Neural progenitor cell (in vitro differentiated cells): ENCODE data around the gene PRMT9. TPM values are rescaled to one million over a fixed set of nuclear protein-coding genes. Genes with fewer than 3 reads are reported as not detected.

Experiments
- DNase-seq: peaks from one replicate; pipeline ENCODE4 v3.0.0-alpha.2; 2016; ENCODE audit warnings: low spot score
- H2AFZ ChIP-seq: fragments of 200-600 bp; sonication (generic); replicated peaks from 2 replicates; pipeline ENCODE4 v1.6.1; 2016; ENCODE audit warnings: antibody characterized with exemption
- H3F3A ChIP-seq: fragments of 200-600 bp; sonication (generic); 2 replicates; pipeline ENCODE4 v1.6.1; 2016; ENCODE audit warnings: antibody characterized with exemption, low read depth
- H3K27ac ChIP-seq: fragments of 200-600 bp; sonication (generic); 2 replicates; pipeline ENCODE4 v1.5.1; 2016; ENCODE audit warnings: mild to moderate bottlenecking
- H3K27me3 ChIP-seq: fragments of 200-600 bp; sonication (generic); 2 replicates; pipeline ENCODE4 v1.6.1; 2016; ENCODE audit warnings: mild to moderate bottlenecking, moderate library complexity
- H3K36me3 ChIP-seq: fragments of 200-600 bp; sonication (generic); 2 replicates; pipeline ENCODE4 v1.5.1; 2016
- H3K4me1 ChIP-seq: fragments of 200-600 bp; sonication (generic); 2 replicates; pipeline ENCODE4 v1.6.1; 2016; ENCODE audit warnings: mixed run types
- H3K4me2 ChIP-seq: fragments of 200-600 bp; sonication (generic); 2 replicates; pipeline ENCODE4 v1.6.1; 2016
- H3K4me3 ChIP-seq: fragments of 200-600 bp; sonication (generic); 2 replicates; pipeline ENCODE4 v1.5.1; 2016
- H3K79me2 ChIP-seq: fragments of 200-600 bp; sonication (generic); 2 replicates; pipeline ENCODE4 v1.6.1; 2016; ENCODE audit warnings: low read depth
- H3K9ac ChIP-seq: fragments of 200-600 bp; sonication (generic); 2 replicates; pipeline ENCODE4 v1.6.1; 2016
- H3K9me3 ChIP-seq: fragments of 200-600 bp; sonication (generic); 2 replicates; pipeline ENCODE4 v1.5.1; 2016; ENCODE audit warnings: low read depth
- H4K20me1 ChIP-seq: fragments of 200-600 bp; sonication (generic); 2 replicates; pipeline ENCODE4 v1.6.1; 2016; ENCODE audit warnings: low read depth
- H3K27ac Mint-ChIP-seq: 3 replicates; pipeline ENCODE4 v1.8.0; 2021; ENCODE audit warnings: mixed read lengths
- H3K27me3 Mint-ChIP-seq: 2 replicates; pipeline ENCODE4 v1.8.0; 2022; ENCODE audit warnings: low read depth, mild to moderate bottlenecking, inconsistent platforms, moderate library complexity, mixed read lengths; ENCODE audit not compliant: insufficient read depth
- H3K36me3 Mint-ChIP-seq: 3 replicates; pipeline ENCODE4 v1.8.0; 2021; ENCODE audit warnings: mixed read lengths
- H3K4me1 Mint-ChIP-seq: 3 replicates; pipeline ENCODE4 v1.8.0; 2021; ENCODE audit warnings: mixed read lengths
- H3K4me3 Mint-ChIP-seq: 3 replicates; pipeline ENCODE4 v1.8.0; 2021; ENCODE audit warnings: mild to moderate bottlenecking, moderate library complexity, mixed read lengths
- H3K9me3 Mint-ChIP-seq: 3 replicates; pipeline ENCODE4 v1.8.0; 2020; ENCODE audit warnings: mixed read lengths
- EZH2 ChIP-seq: fragments of 200-600 bp; sonication (generic); IDR thresholded peaks from 2 replicates; pipeline ENCODE4 v1.6.1; 2017; ENCODE audit warnings: antibody characterized with exemption, mild to moderate bottlenecking, moderate library complexity
- EZH2phosphoT487 ChIP-seq: fragments of 200-600 bp; sonication (generic); IDR thresholded peaks from 2 replicates; pipeline ENCODE4 v1.6.1; 2017; ENCODE audit warnings: antibody characterized with exemption
- total RNA-seq: library from RNA; depleted of rRNA; stranded (reverse); fragments of >200 nt; gene quantifications from 2 replicates; pipeline ENCODE4 v1.2.3, GENCODE V29; 2015; ENCODE audit warnings: low replicate concordance
- TF ChIP-seq, protein P1 (sequence below): fragments of 200-600 bp; sonication (generic); IDR thresholded peaks from 2 replicates; pipeline ENCODE4 v1.5.1; 2017; ENCODE audit warnings: antibody characterized with exemption, mild to moderate bottlenecking

The PRMT9 gene
- total RNA-seq, 1 donor from 2014 or later: 24.8 TPM

DNA sequence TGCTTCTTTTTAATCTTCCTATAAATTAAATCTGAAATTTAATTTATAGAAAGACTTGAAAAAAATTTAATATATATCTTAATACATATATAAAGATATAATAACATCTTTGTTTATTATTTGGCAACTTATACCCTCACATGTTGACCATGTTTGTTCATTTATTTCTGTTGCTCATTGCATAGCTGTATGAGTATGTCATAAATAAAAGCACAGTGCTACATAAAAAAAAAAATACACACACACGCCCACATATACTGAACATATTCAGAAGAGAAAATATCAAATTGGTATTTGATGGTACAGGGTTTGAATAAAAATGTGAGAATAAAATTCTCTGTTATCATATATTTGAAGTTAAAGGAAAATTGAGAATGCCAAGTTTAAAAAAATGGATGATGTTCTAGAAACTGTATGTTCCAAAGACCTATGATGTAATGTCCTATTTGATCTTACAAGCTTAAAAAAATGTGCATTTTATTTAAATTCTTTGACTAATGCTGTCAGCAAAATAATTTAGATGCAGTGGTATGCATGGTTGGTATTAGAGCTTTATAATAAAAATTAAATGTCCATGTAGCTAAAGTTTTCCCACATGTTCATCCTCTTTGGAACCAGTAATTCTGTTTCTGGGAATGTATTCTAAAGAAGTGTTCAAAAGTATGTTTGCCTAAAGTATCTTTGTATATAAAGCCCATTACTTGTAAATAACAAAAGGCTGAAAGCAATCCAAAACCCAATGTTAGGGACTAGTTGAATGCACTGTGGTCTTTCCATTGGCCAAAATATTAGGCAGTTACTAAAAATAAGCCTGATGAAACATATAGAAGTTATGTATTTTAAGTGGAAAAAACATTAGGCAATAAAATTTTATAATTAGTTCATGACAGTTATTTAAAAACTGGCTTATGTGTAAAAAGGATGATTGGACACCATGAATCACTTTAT is 53.9 kb downstream of the PRMT9 start:
- no peak overlapping the region for H3K27ac Mint-ChIP-seq
- H3K4me3 ChIP-seq: no peak overlapping the region
- H2AFZ ChIP-seq: no peak overlapping the region
- no peaks in the 10 kb centered on the region for H4K20me1 ChIP-seq
- peaks cover 19% of the 10 kb centered on the region for H3K36me3 ChIP-seq
- no peak for DNase-seq
- H3K4me3 Mint-ChIP-seq: no peak overlapping the region
- no peaks in the 10 kb centered on the region for H3K79me2 ChIP-seq
- no peaks in the 10 kb centered on the region for H3K4me1 ChIP-seq
- no peak overlapping the region for H3K27ac ChIP-seq
- H3F3A ChIP-seq: no peaks in the 10 kb centered on the region
- H3K9ac ChIP-seq: no peak overlapping the region
- no peaks in the 10 kb centered on the region for H3K27me3 ChIP-seq
- no peak overlapping the region for H3K4me2 ChIP-seq
- H3K4me1 Mint-ChIP-seq: no peaks in the 10 kb centered on the region
- peaks cover 23% of the 10 kb centered on the region for H3K36me3 Mint-ChIP-seq
- TF ChIP-seq, protein P1, sequence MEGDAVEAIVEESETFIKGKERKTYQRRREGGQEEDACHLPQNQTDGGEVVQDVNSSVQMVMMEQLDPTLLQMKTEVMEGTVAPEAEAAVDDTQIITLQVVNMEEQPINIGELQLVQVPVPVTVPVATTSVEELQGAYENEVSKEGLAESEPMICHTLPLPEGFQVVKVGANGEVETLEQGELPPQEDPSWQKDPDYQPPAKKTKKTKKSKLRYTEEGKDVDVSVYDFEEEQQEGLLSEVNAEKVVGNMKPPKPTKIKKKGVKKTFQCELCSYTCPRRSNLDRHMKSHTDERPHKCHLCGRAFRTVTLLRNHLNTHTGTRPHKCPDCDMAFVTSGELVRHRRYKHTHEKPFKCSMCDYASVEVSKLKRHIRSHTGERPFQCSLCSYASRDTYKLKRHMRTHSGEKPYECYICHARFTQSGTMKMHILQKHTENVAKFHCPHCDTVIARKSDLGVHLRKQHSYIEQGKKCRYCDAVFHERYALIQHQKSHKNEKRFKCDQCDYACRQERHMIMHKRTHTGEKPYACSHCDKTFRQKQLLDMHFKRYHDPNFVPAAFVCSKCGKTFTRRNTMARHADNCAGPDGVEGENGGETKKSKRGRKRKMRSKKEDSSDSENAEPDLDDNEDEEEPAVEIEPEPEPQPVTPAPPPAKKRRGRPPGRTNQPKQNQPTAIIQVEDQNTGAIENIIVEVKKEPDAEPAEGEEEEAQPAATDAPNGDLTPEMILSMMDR: no peak
- TF ChIP-seq EZH2phosphoT487: no peak
- TF ChIP-seq EZH2: no peak
- H3K9me3 Mint-ChIP-seq: no peaks in the 10 kb centered on the region
- no peaks in the 10 kb centered on the region for H3K9me3 ChIP-seq
- H3K27me3 Mint-ChIP-seq: peaks cover 2% of the 10 kb centered on the region

DNA sequence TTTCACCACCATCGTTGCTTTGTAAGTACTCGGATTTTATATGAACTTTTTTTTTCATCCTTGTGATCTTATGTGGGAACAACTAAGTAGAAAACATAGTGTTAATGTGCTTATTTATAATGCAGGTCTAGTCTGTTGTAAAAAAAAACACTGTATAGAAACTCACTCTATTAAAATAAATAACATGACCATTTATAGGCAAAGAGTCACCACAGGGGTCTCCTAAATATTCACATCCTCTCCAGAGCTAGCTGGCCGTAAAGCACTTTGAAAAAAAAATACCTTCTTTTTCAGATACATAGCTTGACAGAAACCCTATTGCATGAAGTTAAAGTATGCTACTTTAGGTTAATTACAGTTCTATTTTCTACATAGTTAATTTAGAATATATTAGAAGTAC is 55.5 kb downstream of the PRMT9 start:
- Mint-ChIP-seq H3K9me3 (no peaks in the 10 kb centered on the region), H3K4me3 (no peak overlapping the region), H3K4me1 (no peaks in the 10 kb centered on the region), H3K27me3 (no peaks in the 10 kb centered on the region), H3K27ac (no peak overlapping the region), H3K36me3 (peaks cover 13% of the 10 kb centered on the region)
- peaks cover 30% of the 10 kb centered on the region for H3K36me3 ChIP-seq
- H3K27ac ChIP-seq: no peak overlapping the region
- H3K9me3 ChIP-seq: no peaks in the 10 kb centered on the region
- no peaks in the 10 kb centered on the region for H3K27me3 ChIP-seq
- H3K9ac ChIP-seq: no peak overlapping the region
- H3K4me3 ChIP-seq: no peak overlapping the region
- TF ChIP-seq, protein P1: no peak
- no peak for TF ChIP-seq EZH2
- TF ChIP-seq EZH2phosphoT487: no peak
- peaks cover 6% of the 10 kb centered on the region for H4K20me1 ChIP-seq
- H3K4me2 ChIP-seq: no peak overlapping the region
- H3K4me1 ChIP-seq: no peaks in the 10 kb centered on the region
- H3F3A ChIP-seq: no peaks in the 10 kb centered on the region
- no peaks in the 10 kb centered on the region for H3K79me2 ChIP-seq
- DNase-seq: no peak
- H2AFZ ChIP-seq: no peak overlapping the region

DNA sequence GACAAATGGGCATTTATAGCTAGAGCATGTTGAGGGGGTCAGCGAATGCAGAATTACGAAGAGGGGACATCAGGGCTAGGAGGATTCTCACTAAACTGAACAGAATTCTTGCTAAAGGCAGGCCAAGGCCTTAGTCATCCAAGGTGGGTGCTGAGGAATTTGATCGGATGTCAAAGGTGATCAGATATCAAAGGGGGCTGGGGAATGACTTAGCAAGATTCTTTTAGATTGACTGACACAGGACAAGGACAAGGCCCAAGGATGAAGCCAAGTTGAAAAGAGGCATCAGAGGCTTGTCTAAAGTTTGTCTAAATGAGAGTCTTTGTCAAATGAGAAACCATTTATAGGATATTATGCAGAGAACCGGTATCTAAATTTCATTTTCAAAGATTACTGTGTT is 57.1 kb downstream of the PRMT9 start:
- no peak for DNase-seq
- Histone ChIP-seq H3K4me1 (no peaks in the 10 kb centered on the region), H4K20me1 (peaks cover 6% of the 10 kb centered on the region), H3K9me3 (no peaks in the 10 kb centered on the region), H3K9ac (no peak overlapping the region), H3K27me3 (no peaks in the 10 kb centered on the region), H3K4me3 (no peak overlapping the region), H3K36me3 (peaks cover 30% of the 10 kb centered on the region), H3F3A (no peaks in the 10 kb centered on the region), H2AFZ (no peak overlapping the region), H3K79me2 (peaks cover 9% of the 10 kb centered on the region), H3K27ac (no peak overlapping the region), H3K4me2 (no peak overlapping the region)
- TF ChIP-seq, protein P1: no peak
- TF ChIP-seq EZH2phosphoT487: no peak
- no peak for TF ChIP-seq EZH2
- no peaks in the 10 kb centered on the region for H3K9me3 Mint-ChIP-seq
- no peaks in the 10 kb centered on the region for H3K4me1 Mint-ChIP-seq
- H3K27me3 Mint-ChIP-seq: no peaks in the 10 kb centered on the region
- no peak overlapping the region for H3K4me3 Mint-ChIP-seq
- H3K36me3 Mint-ChIP-seq: peaks cover 14% of the 10 kb centered on the region
- H3K27ac Mint-ChIP-seq: no peak overlapping the region
